GM19372 (cell line): Measurements from ENCODE around the gene EIF1.
"Not testable (repeated sequence)": the region's sequence is repeated elsewhere in the genome, so short reads cannot be mapped to it uniquely, and the experiment has no call there.

Experiments
- ATAC-seq: cut with Tn5 transposase; IDR thresholded peaks from one replicate; pipeline ENCODE4 v1.9.1; 2021; ENCODE audit warnings: mild to moderate bottlenecking, low read depth, moderate library complexity; ENCODE audit not compliant: unreplicated experiment

EIF1 gene

GRCh38 chr17:41675157-41676057 lies 13.3 kb upstream of the EIF1 start:
- not testable (repeated sequence) for ATAC-seq

- no peak for ATAC-seq
These were observed 12.6 kb upstream of the EIF1 start for GRCh38 chr17:41676058-41676419.

- ATAC-seq: peak; percentile 12
These were observed 10.2 kb upstream of the EIF1 start for GRCh38 chr17:41678411-41678906.

GRCh38 chr17:41678907-41679739 lies 9.6 kb upstream of the EIF1 start:
- ATAC-seq: peak; percentile 60

GRCh38 chr17:41679740-41680425 lies 8.8 kb upstream of the EIF1 start:
- no peak for ATAC-seq

GRCh38 chr17:41680426-41681040 lies 8.2 kb upstream of the EIF1 start:
- no peak for ATAC-seq

- no peak for ATAC-seq
These were observed 6.9 kb upstream of the EIF1 start for GRCh38 chr17:41681776-41682175.

GRCh38 chr17:41682631-41683030 lies 6.1 kb upstream of the EIF1 start:
- no peak for ATAC-seq

GRCh38 chr17:41683441-41684007 lies 5.2 kb upstream of the EIF1 start:
- ATAC-seq: no peak

GRCh38 chr17:41684035-41684434 lies 4.7 kb upstream of the EIF1 start:
- no peak for ATAC-seq

- not testable (repeated sequence) for ATAC-seq
These were observed 2.9 kb upstream of the EIF1 start for GRCh38 chr17:41685753-41686152.

GRCh38 chr17:41686281-41686680 lies 2.4 kb upstream of the EIF1 start:
- no peak for ATAC-seq

- ATAC-seq: no peak
These were observed 651 bp upstream of the EIF1 start for GRCh38 chr17:41687828-41688640.

- ATAC-seq: no peak
These were observed 1.0 kb downstream of the EIF1 start for GRCh38 chr17:41689497-41690299.

GRCh38 chr17:41690497-41690896 lies 1.8 kb downstream of the EIF1 start:
- no peak for ATAC-seq

GRCh38 chr17:41691031-41691777 lies 2.5 kb downstream of the EIF1 start:
- ATAC-seq: no peak

GRCh38 chr17:41692722-41693521 lies 4.2 kb downstream of the EIF1 start:
- no peak for ATAC-seq
